ENCODE measurements around the gene NDUFA13.

The NDUFA13 gene

GRCh38 chr19:19527674-19528625 is 11.9 kb downstream of the NDUFA13 start:
- H3K36me3 ChIP-seq (ENCODE audit: control insufficient read depth, insufficient read depth, low read length): peaks cover 15% of the 10 kb centered on the region
- H3K4me3 ChIP-seq (ENCODE audit: insufficient read depth, low read depth, low read length): no peak overlapping the region
- peaks cover 21% of the 10 kb centered on the region for H3K4me1 ChIP-seq (ENCODE audit: control insufficient read depth, insufficient read depth, low read length)
- H3K27me3 ChIP-seq (ENCODE audit: control insufficient read depth, insufficient read depth, low read length, poor library complexity, severe bottlenecking): no peaks in the 10 kb centered on the region
- no peak overlapping the region for H3K27ac ChIP-seq (ENCODE audit: insufficient read depth, low read depth, low read length, poor library complexity, severe bottlenecking)
- no peaks in the 10 kb centered on the region for H3K9me3 ChIP-seq (ENCODE audit: control insufficient read depth, low read length)
- WGBS, 2 experiments: 94 to 96% methylated on average over 27 of the region's 27 CpGs

GRCh38 chr19:19528721-19529490 is 12.9 kb downstream of the NDUFA13 start, which contains the start of gene YJEFN3:
YJEFN3 (plus strand) TSS chr19:19528911; CDS start chr19:19528933, 22 bp downstream.
- no peaks in the 10 kb centered on the region for H3K27me3 ChIP-seq (ENCODE audit: control insufficient read depth, insufficient read depth, low read length, poor library complexity, severe bottlenecking)
- H3K36me3 ChIP-seq (ENCODE audit: control insufficient read depth, insufficient read depth, low read length): peaks cover 15% of the 10 kb centered on the region
- H3K9me3 ChIP-seq (ENCODE audit: control insufficient read depth, low read length): no peaks in the 10 kb centered on the region
- H3K27ac ChIP-seq (ENCODE audit: insufficient read depth, low read depth, low read length, poor library complexity, severe bottlenecking): no peak within 1 kb of the TSS
- peaks cover 21% of the 10 kb centered on the region for H3K4me1 ChIP-seq (ENCODE audit: control insufficient read depth, insufficient read depth, low read length)
- H3K4me3 ChIP-seq (ENCODE audit: insufficient read depth, low read depth, low read length): no peak within 1 kb of the TSS
- WGBS, 2 experiments: 87 to 88% methylated on average over 50 of the region's 50 CpGs

- H3K27ac ChIP-seq (ENCODE audit: insufficient read depth, low read depth, low read length, poor library complexity, severe bottlenecking): no peak overlapping the region
- WGBS, 2 experiments: 88 to 90% methylated on average over 11 of the region's 11 CpGs
- no peak overlapping the region for H3K4me3 ChIP-seq (ENCODE audit: insufficient read depth, low read depth, low read length)
- H3K9me3 ChIP-seq (ENCODE audit: control insufficient read depth, low read length): no peaks in the 10 kb centered on the region
- peaks cover 22% of the 10 kb centered on the region for H3K4me1 ChIP-seq (ENCODE audit: control insufficient read depth, insufficient read depth, low read length)
- peaks cover 15% of the 10 kb centered on the region for H3K36me3 ChIP-seq (ENCODE audit: control insufficient read depth, insufficient read depth, low read length)
- no peaks in the 10 kb centered on the region for H3K27me3 ChIP-seq (ENCODE audit: control insufficient read depth, insufficient read depth, low read length, poor library complexity, severe bottlenecking)
Measured at GRCh38 chr19:19529783-19530422, 13.9 kb downstream of the NDUFA13 start.

GRCh38 chr19:19530423-19530804 is 14.4 kb downstream of the NDUFA13 start:
- H3K4me3 ChIP-seq (ENCODE audit: insufficient read depth, low read depth, low read length): no peak overlapping the region
- 72 to 74% methylated on average over 8 to 9 of the region's 9 CpGs for WGBS, 2 experiments
- no peak overlapping the region for H3K27ac ChIP-seq (ENCODE audit: insufficient read depth, low read depth, low read length, poor library complexity, severe bottlenecking)
- H3K4me1 ChIP-seq (ENCODE audit: control insufficient read depth, insufficient read depth, low read length): peaks cover 17% of the 10 kb centered on the region
- peaks cover 15% of the 10 kb centered on the region for H3K36me3 ChIP-seq (ENCODE audit: control insufficient read depth, insufficient read depth, low read length)
- no peaks in the 10 kb centered on the region for H3K27me3 ChIP-seq (ENCODE audit: control insufficient read depth, insufficient read depth, low read length, poor library complexity, severe bottlenecking)
- no peaks in the 10 kb centered on the region for H3K9me3 ChIP-seq (ENCODE audit: control insufficient read depth, low read length)

GRCh38 chr19:19530889-19531288 is 14.9 kb downstream of the NDUFA13 start:
- no peak overlapping the region for H3K4me3 ChIP-seq (ENCODE audit: insufficient read depth, low read depth, low read length)
- no peaks in the 10 kb centered on the region for H3K9me3 ChIP-seq (ENCODE audit: control insufficient read depth, low read length)
- H3K27ac ChIP-seq (ENCODE audit: insufficient read depth, low read depth, low read length, poor library complexity, severe bottlenecking): no peak overlapping the region
- no peaks in the 10 kb centered on the region for H3K27me3 ChIP-seq (ENCODE audit: control insufficient read depth, insufficient read depth, low read length, poor library complexity, severe bottlenecking)
- H3K36me3 ChIP-seq (ENCODE audit: control insufficient read depth, insufficient read depth, low read length): peaks cover 15% of the 10 kb centered on the region
- H3K4me1 ChIP-seq (ENCODE audit: control insufficient read depth, insufficient read depth, low read length): peaks cover 12% of the 10 kb centered on the region
- WGBS, 2 experiments: 91 to 93% methylated on average over 4 of the region's 4 CpGs

- WGBS, 2 experiments: 39 to 41% methylated on average over 48 of the region's 48 CpGs
- Histone ChIP-seq H3K27me3 (ENCODE audit: control insufficient read depth, insufficient read depth, low read length, poor library complexity, severe bottlenecking) (peaks cover 1% of the 10 kb centered on the region), H3K4me3 (ENCODE audit: insufficient read depth, low read depth, low read length) (no peak overlapping the region), H3K4me1 (ENCODE audit: control insufficient read depth, insufficient read depth, low read length) (peaks cover 5% of the 10 kb centered on the region), H3K9me3 (ENCODE audit: control insufficient read depth, low read length) (no peaks in the 10 kb centered on the region), H3K36me3 (ENCODE audit: control insufficient read depth, insufficient read depth, low read length) (peaks cover 15% of the 10 kb centered on the region), H3K27ac (ENCODE audit: insufficient read depth, low read depth, low read length, poor library complexity, severe bottlenecking) (no peak overlapping the region)
Measured at GRCh38 chr19:19531951-19532805, 16.2 kb downstream of the NDUFA13 start.

- Histone ChIP-seq H3K9me3 (ENCODE audit: control insufficient read depth, low read length) (no peaks in the 10 kb centered on the region), H3K36me3 (ENCODE audit: control insufficient read depth, insufficient read depth, low read length) (peaks cover 9% of the 10 kb centered on the region), H3K4me1 (ENCODE audit: control insufficient read depth, insufficient read depth, low read length) (peaks cover 5% of the 10 kb centered on the region), H3K27ac (ENCODE audit: insufficient read depth, low read depth, low read length, poor library complexity, severe bottlenecking) (no peak overlapping the region), H3K4me3 (ENCODE audit: insufficient read depth, low read depth, low read length) (no peak overlapping the region), H3K27me3 (ENCODE audit: control insufficient read depth, insufficient read depth, low read length, poor library complexity, severe bottlenecking) (peaks cover 10% of the 10 kb centered on the region)
- WGBS, 2 experiments: 79 to 80% methylated on average over 14 of the region's 14 CpGs
Measured at GRCh38 chr19:19532806-19533701, 17.0 kb downstream of the NDUFA13 start.

GRCh38 chr19:19533841-19534240 is 17.8 kb downstream of the NDUFA13 start:
- H3K27ac ChIP-seq (ENCODE audit: insufficient read depth, low read depth, low read length, poor library complexity, severe bottlenecking): no peak overlapping the region
- no peak overlapping the region for H3K4me3 ChIP-seq (ENCODE audit: insufficient read depth, low read depth, low read length)
- peaks cover under 1% of the 10 kb centered on the region for H3K36me3 ChIP-seq (ENCODE audit: control insufficient read depth, insufficient read depth, low read length)
- 89% methylated on average over 6 of the region's 6 CpGs for WGBS, 2 experiments
- H3K9me3 ChIP-seq (ENCODE audit: control insufficient read depth, low read length): no peaks in the 10 kb centered on the region
- peaks cover 18% of the 10 kb centered on the region for H3K27me3 ChIP-seq (ENCODE audit: control insufficient read depth, insufficient read depth, low read length, poor library complexity, severe bottlenecking)
- peaks cover 13% of the 10 kb centered on the region for H3K4me1 ChIP-seq (ENCODE audit: control insufficient read depth, insufficient read depth, low read length)

All from ectodermal cell (in vitro differentiated cells).